Measurements from ENCODE around the gene ADAM10. TPM values are rescaled to one million over a fixed set of nuclear protein-coding genes. Genes with fewer than 3 reads are reported as not detected.

The ADAM10 gene
- polyA plus RNA-seq, 10 donors: 71.7 to 109 (median 85.8) TPM

GRCh38 chr15:58761010-58761388 lies 11.5 kb upstream of the ADAM10 start:
- DNase-seq: no peak

GRCh38 chr15:58760385-58761009 lies 11.0 kb upstream of the ADAM10 start:
- DNase-seq: no peak

- no peak for DNase-seq
Observed at GRCh38 chr15:58758141-58758540, 8.6 kb upstream of the ADAM10 start.

GRCh38 chr15:58755956-58756355 lies 6.4 kb upstream of the ADAM10 start:
- no peak for DNase-seq

- no peak for DNase-seq
Observed at GRCh38 chr15:58755350-58755749, 5.8 kb upstream of the ADAM10 start.

GRCh38 chr15:58752716-58753115 lies 3.2 kb upstream of the ADAM10 start:
- no peak for DNase-seq

GRCh38 chr15:58748852-58749531 lies 515 bp downstream of the ADAM10 start:
- DNase-seq: peak in 2 of 3 donors; percentile 58 to 89

- DNase-seq: peak in 1 of 3 donors; percentile 31
Observed at GRCh38 chr15:58748040-58748851, 1.3 kb downstream of the ADAM10 start.

- no peak for DNase-seq
Observed at GRCh38 chr15:58746174-58746573, 3.3 kb downstream of the ADAM10 start.

GRCh38 chr15:58742819-58743502 lies 6.5 kb downstream of the ADAM10 start:
- DNase-seq: no peak

GRCh38 chr15:58742022-58742813 lies 7.3 kb downstream of the ADAM10 start:
- DNase-seq: peak; percentile 29 to 60 (median 47)

GRCh38 chr15:58741032-58741431 lies 8.5 kb downstream of the ADAM10 start:
- DNase-seq: no peak

- no peak for DNase-seq
Observed at GRCh38 chr15:58740436-58740835, 9.1 kb downstream of the ADAM10 start.

GRCh38 chr15:58738046-58738707 lies 11.3 kb downstream of the ADAM10 start:
- DNase-seq: no peak

GRCh38 chr15:58737298-58737697 lies 12.2 kb downstream of the ADAM10 start:
- no peak for DNase-seq

GRCh38 chr15:58736018-58736643 lies 13.4 kb downstream of the ADAM10 start:
- no peak for DNase-seq

GRCh38 chr15:58734859-58735258 lies 14.6 kb downstream of the ADAM10 start:
- DNase-seq: no peak

GRCh38 chr15:58732625-58733363 lies 16.7 kb downstream of the ADAM10 start:
- no peak for DNase-seq

GRCh38 chr15:58731756-58732535 lies 17.6 kb downstream of the ADAM10 start:
- no peak for DNase-seq
